Measurements from ENCODE around the gene SWAP70.
A peak's percentile ranks its signal among the peaks of the same experiment; 100 is the strongest.

SWAP70 gene

GRCh38 chr11:9789910-9790309, 126.0 kb downstream of the SWAP70 start:
- no peak overlapping the region for H3K27ac ChIP-seq
- no peak overlapping the region for H3K4me3 ChIP-seq

DNA sequence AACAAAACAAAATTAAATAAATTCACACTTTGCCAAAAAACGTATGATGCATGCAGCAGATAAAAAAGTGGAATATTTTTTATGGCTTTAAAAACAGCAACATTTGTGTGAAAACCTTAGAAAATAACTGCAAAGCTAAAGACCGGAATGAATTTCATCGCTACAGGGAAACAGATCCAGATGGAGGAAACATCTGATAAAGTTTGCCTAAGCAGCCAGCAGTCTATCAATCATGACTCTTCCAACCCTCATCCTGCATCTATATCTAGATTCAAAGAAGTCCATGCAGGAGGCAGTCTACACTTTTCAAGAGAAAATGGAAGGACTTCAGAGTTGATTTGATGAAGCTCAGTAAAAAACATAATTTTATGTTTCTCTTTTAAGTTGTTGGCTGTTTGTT, 126.8 kb downstream of the SWAP70 start:
- H3K4me3 ChIP-seq = no peak overlapping the region
- H3K27ac ChIP-seq = no peak overlapping the region

GRCh38 chr11:9796266-9796665, 132.4 kb downstream of the SWAP70 start:
- Histone ChIP-seq H3K27ac (peak overlapping the region in 4 of 21 experiments; percentile 4 to 34 (median 24)), H3K4me3 (no peak overlapping the region)

- Histone ChIP-seq H3K4me3 (no peak overlapping the region), H3K27ac (peak overlapping the region in 4 of 21 experiments; percentile 4 to 34 (median 24))
These were observed 133.0 kb downstream of the SWAP70 start for GRCh38 chr11:9796854-9797253.

GRCh38 chr11:9797300-9797699, 133.4 kb downstream of the SWAP70 start:
- peak overlapping the region in 1 of 21 experiments; percentile 21 for H3K27ac ChIP-seq
- H3K4me3 ChIP-seq = no peak overlapping the region

GRCh38 chr11:9799886-9800285, 136.0 kb downstream of the SWAP70 start:
- peak overlapping the region in 1 of 21 experiments; percentile 3 for H3K27ac ChIP-seq
- no peak overlapping the region for H3K4me3 ChIP-seq

- H3K4me3 ChIP-seq = no peak overlapping the region
- H3K27ac ChIP-seq = peak overlapping the region in 12 of 21 experiments; percentile 11 to 67 (median 38)
These were observed 138.5 kb downstream of the SWAP70 start for GRCh38 chr11:9802291-9802861.
